Measurements from ENCODE around the gene RASGRF2.

Gene RASGRF2

GRCh38 chr5:80953587-80953986 is 6.6 kb upstream of the RASGRF2 start:
- DNase-seq, result no peak

- DNase-seq, result no peak
These were observed 5.0 kb upstream of the RASGRF2 start for GRCh38 chr5:80955082-80955590.

GRCh38 chr5:80956272-80956671 is 3.9 kb upstream of the RASGRF2 start:
- DNase-seq, result no peak

- no peak for DNase-seq
These were observed 3.0 kb upstream of the RASGRF2 start for GRCh38 chr5:80957031-80957761.

- no peak for DNase-seq
These were observed 1.5 kb upstream of the RASGRF2 start for GRCh38 chr5:80958616-80959015.

GRCh38 chr5:80959138-80959537 is 1.0 kb upstream of the RASGRF2 start:
- DNase-seq, result no peak

GRCh38 chr5:80960531-80961375 is 590 bp downstream of the RASGRF2 start:
- no peak for DNase-seq

GRCh38 chr5:80961376-80962281 is 1.5 kb downstream of the RASGRF2 start:
- no peak for DNase-seq

- no peak for DNase-seq
These were observed 2.7 kb downstream of the RASGRF2 start for GRCh38 chr5:80962630-80963520.

- DNase-seq, result no peak
These were observed 3.3 kb downstream of the RASGRF2 start for GRCh38 chr5:80963521-80963895.

- DNase-seq, result no peak
These were observed 3.9 kb downstream of the RASGRF2 start for GRCh38 chr5:80963966-80964481.

GRCh38 chr5:80964491-80964890 is 4.3 kb downstream of the RASGRF2 start:
- DNase-seq, result no peak

- no peak for DNase-seq
These were observed 4.8 kb downstream of the RASGRF2 start for GRCh38 chr5:80964919-80965318.

GRCh38 chr5:80967500-80968181 is 7.5 kb downstream of the RASGRF2 start:
- DNase-seq, result no peak

GRCh38 chr5:80973027-80973426 is 12.9 kb downstream of the RASGRF2 start:
- DNase-seq, result no peak

GRCh38 chr5:80975065-80975464 is 14.9 kb downstream of the RASGRF2 start:
- no peak for DNase-seq

- DNase-seq, result no peak
These were observed 16.8 kb downstream of the RASGRF2 start for GRCh38 chr5:80976985-80977384.

GRCh38 chr5:80977764-80978163 is 17.6 kb downstream of the RASGRF2 start:
- no peak for DNase-seq

- DNase-seq, result no peak
These were observed 18.7 kb downstream of the RASGRF2 start for GRCh38 chr5:80978772-80979317.

GRCh38 chr5:80982093-80982492 is 21.9 kb downstream of the RASGRF2 start:
- DNase-seq, result no peak

Measured in NCI-H2107 (cell line).